GM12865 (cell line): ENCODE data around the gene G6PC1.
"Not testable (repeated sequence)": the region's sequence is repeated elsewhere in the genome, so short reads cannot be mapped to it uniquely, and the experiment has no call there.

Experiments used
- DNase-seq: peaks from one replicate; pipeline ENCODE4 v3.0.0; 2010; ENCODE audit warnings: low read depth
- H3K4me3 ChIP-seq: 2 replicates; pipeline ENCODE4 v1.5.1; 2011; ENCODE audit warnings: mild to moderate bottlenecking, low read depth, low read length, control low read depth
- CTCF ChIP-seq: IDR thresholded peaks from 2 replicates; pipeline ENCODE4 v1.5.1; 2011; ENCODE audit warnings: low read length, control low read depth, low read depth, inconsistent platforms; ENCODE audit not compliant: insufficient read depth; ENCODE audit errors: missing control alignments

G6PC1 gene

GRCh38 chr17:42908872-42909700 lies 8.5 kb downstream of the G6PC1 start:
- DNase-seq, result no peak
- no peak for TF ChIP-seq CTCF
- no peak overlapping the region for H3K4me3 ChIP-seq

- no peak for TF ChIP-seq CTCF
- no peak for DNase-seq
Observed at GRCh38 chr17:42913522-42913921, 12.9 kb downstream of the G6PC1 start.

GRCh38 chr17:42913981-42914617 lies 13.5 kb downstream of the G6PC1 start:
- TF ChIP-seq CTCF, result no peak
- no peak overlapping the region for H3K4me3 ChIP-seq
- no peak for DNase-seq

More at GRCh38 chr17:42913522-42913921, 12.9 kb downstream of the G6PC1 start:
- no peak overlapping the region for H3K4me3 ChIP-seq

GRCh38 chr17:42915288-42915687 lies 14.7 kb downstream of the G6PC1 start:
- not testable (repeated sequence) for DNase-seq

GRCh38 chr17:42916388-42917235 lies 16.0 kb downstream of the G6PC1 start:
- not testable (repeated sequence) for DNase-seq, H3K4me3 ChIP-seq

More at GRCh38 chr17:42915288-42915687, 14.7 kb downstream of the G6PC1 start:
- not testable (repeated sequence) for H3K4me3 ChIP-seq

GRCh38 chr17:42917236-42917603 lies 16.6 kb downstream of the G6PC1 start:
- no peak overlapping the region for H3K4me3 ChIP-seq
- TF ChIP-seq CTCF, result no peak
- no peak for DNase-seq

- no peak overlapping the region for H3K4me3 ChIP-seq
- no peak for DNase-seq
- no peak for TF ChIP-seq CTCF
Observed at GRCh38 chr17:42918902-42919521, 18.4 kb downstream of the G6PC1 start.

- not testable (repeated sequence) for DNase-seq, H3K4me3 ChIP-seq
Observed at GRCh38 chr17:42919522-42920077, 19.0 kb downstream of the G6PC1 start.
